K562 (cell line): ENCODE data around the gene PPP6C. TPM values are rescaled to one million over a fixed set of nuclear protein-coding genes. Genes with fewer than 3 reads are reported as not detected.

Source experiments
- ATAC-seq: fragments of 200-7000 bp; cut with Tn5 transposase; 3 replicates; pipeline ENCODE4 v1.9.1; 2020; ENCODE audit warnings: moderate library complexity
- BruUV-seq: library from RNA; stranded (reverse); fragments of 400-500 nt; replicated peaks from 2 replicates; lab custom pipeline; 2021; lab: Mats Ljungman, UMichigan
- CTCF ChIA-PET: fragments of 300-600 bp; formaldehyde crosslinking; extraction: SDS; loops from one replicate; lab custom pipeline; 2021; ENCODE audit warnings: low intra/inter-chr PET ratio; lab: Yijun Ruan, JAX
- POLR2A ChIA-PET: fragments of 300-600, 350-650 bp; sonication (Branson Sonifier 250); formaldehyde crosslinking; extraction: SDS; loops from one replicate; lab custom pipeline; 2021; ENCODE audit warnings: antibody characterized with exemption, inconsistent platforms; lab: Yijun Ruan, JAX
- DNase-seq, 4 experiments: peaks; one replicate each; pipeline versions ENCODE4 v3.0.0 to v3.0.0-alpha.2; 2011 to 2018; ENCODE audit warnings: low spot score in 3 of 4, mixed read lengths in 3 of 4; ENCODE audit errors: extremely low read depth in 1 of 4
- FAIRE-seq: peaks from 2 replicates; lab custom pipeline; 2011; peaks lifted over from hg19 to GRCh38; lab: Jason Lieb, UNC
- H2AFZ ChIP-seq: 2 replicates; pipeline ENCODE4 v1.6.0; 2011; ENCODE audit warnings: low read depth, low read length, control low read depth, inconsistent platforms
- H3K27ac ChIP-seq: fragments of 200-600 bp; 3 replicates; pipeline ENCODE4 v1.8.0; 2011; ENCODE audit warnings: low read depth, mild to moderate bottlenecking, control low read depth, inconsistent platforms, low read length, moderate library complexity, mixed read lengths; ENCODE audit errors: extremely low read depth
- H3K27me3 ChIP-seq, 2 experiments: fragments of 300-600 bp in 1 of 2; 2 replicates in 1 of 2; 3 replicates in 1 of 2; pipeline versions ENCODE4 v1.6.0 to v1.8.0; 2011; ENCODE audit warnings: inconsistent platforms in 2 of 2, low read length in 2 of 2, mild to moderate bottlenecking in 1 of 2, mixed read lengths in 1 of 2, moderate library complexity in 1 of 2; ENCODE audit not compliant: control insufficient read depth in 2 of 2, insufficient read depth in 2 of 2
- H3K36me3 ChIP-seq: fragments of 300-600 bp; 3 replicates; pipeline ENCODE4 v1.8.0; 2011; ENCODE audit warnings: mild to moderate bottlenecking, low read length, inconsistent platforms; ENCODE audit not compliant: control insufficient read depth, insufficient read depth
- H3K4me1 ChIP-seq, 2 experiments: fragments of 200-600 bp in 1 of 2; replicated peaks in 1 of 2; 2 replicates in 1 of 2; 3 replicates in 1 of 2; pipeline versions ENCODE4 v1.5.1 to v1.8.0; 2011; ENCODE audit warnings: inconsistent platforms in 2 of 2, low read length in 2 of 2, mild to moderate bottlenecking in 1 of 2, mixed read lengths in 1 of 2, moderate library complexity in 1 of 2; ENCODE audit not compliant: control insufficient read depth in 2 of 2, insufficient read depth in 2 of 2
- H3K4me2 ChIP-seq: 2 replicates; pipeline ENCODE4 v1.6.1; 2011; ENCODE audit warnings: low read length, control low read depth, inconsistent platforms, mixed read lengths; ENCODE audit not compliant: insufficient read depth
- H3K4me3 ChIP-seq: fragments of 200-600 bp; sonication (generic), shearing (Covaris generic); 2 replicates; pipeline ENCODE4 v1.5.1; 2016; ENCODE audit warnings: control low read depth, inconsistent platforms
- H3K79me2 ChIP-seq: fragments of 200-600 bp; 3 replicates; pipeline ENCODE4 v1.8.0; 2011; ENCODE audit warnings: low read length, inconsistent platforms; ENCODE audit not compliant: control insufficient read depth, insufficient read depth
- H3K9ac ChIP-seq, 2 experiments: 2 replicates each; pipeline versions ENCODE4 v1.6.0 to v1.6.1; 2011; ENCODE audit warnings: low read depth in 2 of 2, low read length in 2 of 2, control low read depth in 1 of 2, inconsistent platforms in 1 of 2, mild to moderate bottlenecking in 1 of 2, mixed read lengths in 1 of 2; ENCODE audit not compliant: insufficient read depth in 1 of 2
- H3K9me1 ChIP-seq: one replicate; pipeline ENCODE4 v1.6.0; 2011; ENCODE audit warnings: inconsistent platforms, mild to moderate bottlenecking, low read length, moderate library complexity; ENCODE audit not compliant: control insufficient read depth, insufficient read depth
- H3K9me3 ChIP-seq: replicated peaks from 2 replicates; pipeline ENCODE4 v1.5.1; 2011; ENCODE audit warnings: low read depth, low read length, inconsistent platforms; ENCODE audit not compliant: control insufficient read depth, insufficient read depth
- H4K20me1 ChIP-seq: replicated peaks from 2 replicates; pipeline ENCODE4 v1.6.1; 2011; ENCODE audit warnings: low read length, inconsistent platforms, mixed read lengths; ENCODE audit not compliant: control insufficient read depth, insufficient read depth
- BRCA1 ChIP-seq, 2 experiments: fragments of 450-650 bp in 1 of 2; sonication (generic) in 1 of 2; formaldehyde crosslinking in 1 of 2; IDR thresholded peaks; 2 replicates each; pipeline versions ENCODE4 v1.5.0 to v1.6.1; 2017 to 2020; ENCODE audit warnings: mild to moderate bottlenecking in 1 of 2, missing genetic modification reagents in 1 of 2
- CHD4 ChIP-seq: fragments of 200-600 bp; sonication (generic); IDR thresholded peaks from 3 replicates; pipeline ENCODE4 v1.6.1; 2012; ENCODE audit warnings: low read depth, mild to moderate bottlenecking, mixed read lengths, low read length, inconsistent platforms; ENCODE audit not compliant: insufficient read depth, insufficient replicate concordance, poor library complexity, severe bottlenecking
- CREB3 ChIP-seq: fragments of 450-650 bp; conservative IDR thresholded peaks from 2 replicates; pipeline ENCODE4 v1.6.1; 2016; ENCODE audit warnings: missing genetic modification characterization, low read depth, mild to moderate bottlenecking, missing compliant biosample characterization, moderate library complexity
- SIRT6 ChIP-seq: IDR thresholded peaks from one replicate; pipeline ENCODE4 v1.6.1; 2012; ENCODE audit warnings: low read depth, mild to moderate bottlenecking, control low read depth, inconsistent platforms, low read length, moderate library complexity
- ZBED1 ChIP-seq: IDR thresholded peaks from 2 replicates; pipeline ENCODE4 v1.6.1; 2014
- ZNF277 ChIP-seq: fragments of 250-450 bp; sonication (Bioruptor Pico); IDR thresholded peaks from 2 replicates; pipeline ENCODE4 v1.8.0; 2022; ENCODE audit warnings: inconsistent platforms, mild to moderate bottlenecking, moderate library complexity, borderline replicate concordance
- WGBS: fragments of 100-300 bp; shearing (Covaris generic); methylation state at CpG from one replicate; pipeline ENCODE4 v1.1.6; 2016; ENCODE audit warnings: low coverage, mixed read lengths; ENCODE audit not compliant: insufficient coverage; ENCODE audit errors: missing lambda C conversion rate; 5-methylcytosine and 5-hydroxymethylcytosine counted together
- in situ Hi-C: fragments of 300-500 bp; cut with MboI; formaldehyde crosslinking; loops from 4 replicates; pipeline ENCODE4 v1.15.0; 2018; ENCODE audit warnings: inconsistent platforms, mixed read lengths
- intact Hi-C: fragments of 100-400 bp; cut with micrococcal nuclease; formaldehyde crosslinking; loops from 2 replicates; pipeline ENCODE4 v1.14.2; 2022
- polyA plus RNA-seq, 8 experiments: library from polyadenylated mRNA; depleted of rRNA in 4 of 8; stranded (reverse) in 5 of 8; unstranded in 3 of 8; fragments of >200 nt; fragmentation: Nextera tagmentation in 2 of 8; fragmentation: Illumina TruSeq in 1 of 8; extraction: Ambion mirVana in 2 of 8; extraction: Trizol in 1 of 8; gene quantifications; 2 replicates each; pipeline versions ENCODE4 v1.2.1 to v1.2.3, GENCODE V29; 2011 to 2014; ENCODE audit warnings: inconsistent platforms in 1 of 8, missing spikeins in 1 of 8
- total RNA-seq, 7 experiments: library from RNA; depleted of rRNA in 6 of 7; stranded (reverse); fragments of >200 nt in 6 of 7; fragmentation: Illumina TruSeq in 2 of 7; extraction: Trizol in 2 of 7; gene quantifications; 2 replicates each; pipeline versions ENCODE4 v1.2.1 to v1.2.3, GENCODE V29; 2011 to 2021; ENCODE audit warnings: low replicate concordance in 1 of 7

The PPP6C gene
- total and polyA plus RNA-seq, 9 of the 15 experiments (the other 6 are each of a cell fraction or from before 2014, with no cell fraction given), result 18.8 to 44.8 (median 38.3) TPM

- no peak overlapping the region for H2AFZ ChIP-seq
- DNase-seq, result no peak
- no peaks in the 10 kb centered on the region for H3K27me3 ChIP-seq
- TF ChIP-seq ZNF277 (CRISPR knock-in tag), result no peak
- no peak for TF ChIP-seq ZBED1
- no peak for TF ChIP-seq BRCA1 (IDR thresholded peaks at IDR 0.05)
- no peak for TF ChIP-seq BRCA1 (CRISPR knock-in tag; IDR thresholded peaks at IDR 0.05)
- no peak for TF ChIP-seq CREB3 (tag)
- no peak for TF ChIP-seq SIRT6
- no peak for TF ChIP-seq CHD4
- H3K36me3 ChIP-seq, result peaks cover 9% of the 10 kb centered on the region; the same call in 1 of the 3 replicates
- no peaks in the 10 kb centered on the region for H4K20me1 ChIP-seq
- no peak overlapping the region for H3K27ac ChIP-seq
- CTCF ChIA-PET, result no interaction called here
- H3K4me3 ChIP-seq, result no peak overlapping the region
- H3K9ac ChIP-seq, result no peak overlapping the region
- peaks cover 95% of the 10 kb centered on the region for H3K79me2 ChIP-seq
- no peak for ATAC-seq
- no peak overlapping the region for H3K4me2 ChIP-seq
- in situ Hi-C loops (no loop called here), intact Hi-C loops (no loop called here)
- no TSS peak for BruUV-seq
- no peaks in the 10 kb centered on the region for H3K9me3 ChIP-seq
- POLR2A ChIA-PET, result interaction anchor here (0.7 to 1.0 kb wide), 2 partner anchors 10 to 61 kb away, joined by 3 read pairs; partner anchors contain the start of gene HSPA5
- FAIRE-seq, result no peak
- 88% methylated on average over 9 of the region's 9 CpGs for WGBS
- no peaks in the 10 kb centered on the region for H3K9me1 ChIP-seq
- H3K4me1 ChIP-seq, result peaks cover 9 to 13% of the 10 kb centered on the region in 2 experiments; a peak in 4 of 5 replicates
These were observed 8.7 kb downstream of the PPP6C start for GRCh38 chr9:125180876-125181275.
